CD4-positive, alpha-beta T cell treated with Interferon gamma for 1 hour (primary cell): ENCODE results near the gene TTC28.
"Not testable (repeated sequence)": the region's sequence is repeated elsewhere in the genome, so short reads cannot be mapped to it uniquely, and the experiment has no call there.

Experiments used
- DNase-seq: peaks from one replicate; pipeline ENCODE4 v3.0.0-alpha.2; 2020

TTC28 gene

GRCh38 chr22:28120691-28121592, 558.7 kb downstream of the TTC28 start:
- DNase-seq = no peak

- no peak for DNase-seq
Measured at GRCh38 chr22:28118957-28119631, 560.5 kb downstream of the TTC28 start.

GRCh38 chr22:28116219-28116673, 563.4 kb downstream of the TTC28 start:
- DNase-seq = no peak

- DNase-seq = no peak
Measured at GRCh38 chr22:28115426-28115825, 564.2 kb downstream of the TTC28 start.

- DNase-seq = no peak
Measured at GRCh38 chr22:28112548-28113043, 567.0 kb downstream of the TTC28 start.

GRCh38 chr22:28112190-28112544, 567.5 kb downstream of the TTC28 start:
- no peak for DNase-seq

GRCh38 chr22:28111501-28112189, 568.0 kb downstream of the TTC28 start:
- no peak for DNase-seq

GRCh38 chr22:28108851-28109250, 570.8 kb downstream of the TTC28 start:
- no peak for DNase-seq

GRCh38 chr22:28106617-28107016, 573.0 kb downstream of the TTC28 start:
- DNase-seq = no peak

GRCh38 chr22:28105988-28106387, 573.7 kb downstream of the TTC28 start:
- DNase-seq = no peak

GRCh38 chr22:28105413-28105812, 574.2 kb downstream of the TTC28 start:
- DNase-seq = no peak

GRCh38 chr22:28103596-28103995, 576.0 kb downstream of the TTC28 start:
- DNase-seq = no peak

GRCh38 chr22:28102151-28102812, 577.4 kb downstream of the TTC28 start:
- no peak for DNase-seq

- no peak for DNase-seq
Measured at GRCh38 chr22:28097627-28098026, 582.0 kb downstream of the TTC28 start.

GRCh38 chr22:28096161-28096560, 583.5 kb downstream of the TTC28 start:
- DNase-seq = no peak

- no peak for DNase-seq
Measured at GRCh38 chr22:28095316-28096095, 584.1 kb downstream of the TTC28 start.

- no peak for DNase-seq
Measured at GRCh38 chr22:28094771-28095170, 584.9 kb downstream of the TTC28 start.

GRCh38 chr22:28093711-28094110, 585.9 kb downstream of the TTC28 start:
- DNase-seq = no peak

- DNase-seq = no peak
Measured at GRCh38 chr22:28091486-28091885, 588.2 kb downstream of the TTC28 start.

- not testable (repeated sequence) for DNase-seq
Measured at GRCh38 chr22:28089541-28089940, 590.1 kb downstream of the TTC28 start.

GRCh38 chr22:28077166-28077565, 602.5 kb downstream of the TTC28 start:
- DNase-seq = no peak
